NCI-H526 (cell line): Measurements from ENCODE around the gene RPL21.
"Not testable (repeated sequence)": the region's sequence is repeated elsewhere in the genome, so short reads cannot be mapped to it uniquely, and the experiment has no call there.

ENCODE experiments used
- DNase-seq, 2 experiments: peaks; one replicate each; lab custom pipeline; 2025; lab: John Stamatoyannopoulos, UW

The RPL21 gene

GRCh38 chr13:27289011-27289665 lies 37.8 kb downstream of the RPL21 start:
- no peak for DNase-seq

- DNase-seq: no peak
Observed at GRCh38 chr13:27290715-27291114, 39.4 kb downstream of the RPL21 start.

DNA sequence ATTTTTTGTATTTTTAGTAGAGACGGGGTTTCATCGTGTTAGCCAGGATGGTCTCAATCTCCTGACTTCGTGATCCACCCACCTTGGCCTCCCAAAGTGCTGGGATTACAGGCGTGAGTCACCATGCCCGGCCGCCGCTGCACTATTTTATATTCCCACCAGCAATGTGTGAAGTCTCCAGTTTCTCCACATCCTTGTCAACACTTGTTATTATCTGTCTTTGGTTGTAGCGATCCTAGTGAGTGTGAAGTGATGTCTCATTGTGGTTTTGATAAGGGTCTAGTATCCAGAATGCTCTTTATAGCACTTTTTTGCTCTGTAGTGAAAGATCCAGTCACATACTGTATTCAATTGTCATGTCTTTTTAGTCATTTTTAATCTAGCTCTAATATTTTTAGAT lies 40.6 kb downstream of the RPL21 start:
- not testable (repeated sequence) for DNase-seq

DNA sequence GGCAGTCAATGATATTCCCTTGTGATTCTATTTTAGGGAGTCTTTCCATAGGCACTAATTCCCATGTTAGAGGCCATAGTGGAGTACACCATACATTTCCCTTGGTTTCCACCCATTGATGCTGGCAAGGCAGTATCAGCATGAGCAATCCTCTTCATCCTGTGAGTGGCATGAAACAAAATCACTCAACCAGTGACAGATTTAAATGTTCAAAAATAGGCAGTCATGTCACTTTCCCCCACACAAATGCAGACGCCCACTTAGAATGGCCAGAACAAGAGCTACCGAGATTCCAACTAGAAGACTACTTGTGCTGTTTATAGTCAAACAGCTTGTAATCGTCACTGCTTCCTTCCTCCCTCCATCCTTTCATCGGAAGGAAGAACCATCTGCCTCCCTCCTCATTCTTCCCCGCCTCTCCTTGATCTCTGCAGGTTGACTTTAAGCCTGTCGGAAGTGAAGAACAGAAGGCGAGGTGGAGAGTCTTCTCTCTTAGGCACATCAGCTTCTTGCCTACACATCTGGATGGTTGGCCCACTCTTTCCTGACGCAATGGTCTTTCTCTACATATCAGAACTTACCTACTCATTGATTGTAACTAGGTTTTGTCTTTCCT lies 41.8 kb downstream of the RPL21 start:
- DNase-seq: no peak

GRCh38 chr13:27293873-27294515 lies 42.6 kb downstream of the RPL21 start:
- no peak for DNase-seq

DNA sequence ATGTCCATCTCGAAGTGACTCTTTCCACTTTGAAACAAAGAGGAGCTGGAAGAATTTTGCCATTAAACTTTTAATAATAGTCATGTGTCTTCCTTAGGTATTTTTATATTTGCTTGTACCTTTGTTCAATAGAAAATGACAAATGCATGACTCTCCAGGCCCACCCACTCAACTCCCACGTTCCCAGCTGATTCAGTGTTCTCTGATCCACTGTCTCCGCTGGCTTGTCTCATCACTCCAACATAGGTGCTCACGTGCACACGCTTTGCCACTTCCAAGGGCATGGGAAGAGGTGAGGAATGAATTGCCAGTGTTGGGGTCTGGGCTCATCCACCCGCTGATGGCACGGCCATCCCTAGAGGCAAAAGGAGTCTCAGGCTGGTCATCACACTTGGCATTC lies 43.7 kb downstream of the RPL21 start:
- DNase-seq: no peak

GRCh38 chr13:27295660-27296059 lies 44.3 kb downstream of the RPL21 start:
- no peak for DNase-seq

DNA sequence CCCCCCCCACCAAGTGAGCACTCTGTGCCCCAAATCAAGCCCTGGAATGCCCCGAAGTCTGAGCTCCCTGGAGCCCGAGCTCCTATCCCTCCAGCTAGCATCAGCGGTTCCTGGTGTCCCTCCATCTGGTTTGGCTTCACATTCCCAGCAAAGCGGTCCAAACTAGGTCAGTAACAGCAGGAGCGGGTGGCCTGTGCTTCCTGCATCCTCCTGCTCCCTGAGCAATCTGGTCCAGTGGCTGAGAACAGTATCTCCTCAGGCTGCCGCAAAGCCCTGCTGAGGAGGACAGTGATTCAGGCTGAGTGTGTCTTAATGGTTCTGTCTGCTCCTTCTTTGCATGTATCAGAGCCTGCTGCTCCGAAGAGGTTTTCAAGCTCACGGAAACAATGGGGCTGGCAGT lies 45.1 kb downstream of the RPL21 start:
- DNase-seq: no peak

GRCh38 chr13:27298849-27299248 lies 47.5 kb downstream of the RPL21 start:
- DNase-seq: no peak

DNA sequence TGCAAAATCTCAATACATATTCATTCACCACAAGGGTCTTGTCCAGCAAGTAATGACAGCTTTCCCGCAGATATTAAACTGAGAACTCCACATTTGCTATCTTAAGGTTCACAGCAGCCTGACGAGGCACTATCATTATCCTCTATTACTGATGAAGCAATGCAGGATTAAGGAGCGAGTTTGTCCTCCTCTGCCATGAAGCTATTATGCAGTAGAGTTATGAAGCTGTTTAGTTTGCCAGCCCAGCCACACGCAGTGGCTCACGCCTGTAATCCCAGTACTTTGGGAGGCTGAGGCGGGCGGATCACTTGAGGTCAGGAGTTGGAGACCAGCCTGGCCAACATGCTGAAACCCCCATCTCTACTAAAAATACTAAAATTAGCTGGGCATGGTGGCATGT lies 49.0 kb downstream of the RPL21 start:
- not testable (repeated sequence) for DNase-seq

DNA sequence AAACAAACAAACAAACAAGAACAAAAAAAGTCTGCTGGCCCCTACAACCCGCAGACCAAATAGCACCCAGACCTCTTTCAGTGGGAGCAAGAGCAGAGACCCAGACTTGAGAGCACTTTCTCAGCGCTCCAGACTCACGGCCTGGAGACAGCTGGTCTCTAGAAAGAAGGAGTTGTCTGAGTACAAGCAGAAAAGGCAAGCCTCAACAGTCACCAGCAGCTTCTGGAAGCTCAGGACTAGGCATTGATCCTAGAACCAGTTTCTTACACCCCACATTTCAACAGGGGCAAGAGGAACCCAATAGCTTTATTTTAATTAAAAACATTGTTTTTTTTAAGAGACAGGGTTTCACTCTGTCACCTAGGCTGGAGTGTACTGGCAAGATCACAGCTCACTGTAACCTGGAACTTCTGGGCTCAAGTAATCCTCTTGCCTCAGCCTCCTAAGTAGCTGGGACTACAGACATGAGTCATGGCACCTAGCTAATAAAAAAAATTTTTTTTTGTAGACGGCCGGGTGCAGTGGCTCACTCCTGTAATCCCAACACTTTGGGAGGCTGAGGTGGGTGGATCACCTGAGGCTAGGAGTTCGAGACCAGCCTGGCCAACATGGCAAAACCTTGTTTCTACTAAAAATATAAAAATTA lies 49.7 kb downstream of the RPL21 start:
- DNase-seq: no peak

DNA sequence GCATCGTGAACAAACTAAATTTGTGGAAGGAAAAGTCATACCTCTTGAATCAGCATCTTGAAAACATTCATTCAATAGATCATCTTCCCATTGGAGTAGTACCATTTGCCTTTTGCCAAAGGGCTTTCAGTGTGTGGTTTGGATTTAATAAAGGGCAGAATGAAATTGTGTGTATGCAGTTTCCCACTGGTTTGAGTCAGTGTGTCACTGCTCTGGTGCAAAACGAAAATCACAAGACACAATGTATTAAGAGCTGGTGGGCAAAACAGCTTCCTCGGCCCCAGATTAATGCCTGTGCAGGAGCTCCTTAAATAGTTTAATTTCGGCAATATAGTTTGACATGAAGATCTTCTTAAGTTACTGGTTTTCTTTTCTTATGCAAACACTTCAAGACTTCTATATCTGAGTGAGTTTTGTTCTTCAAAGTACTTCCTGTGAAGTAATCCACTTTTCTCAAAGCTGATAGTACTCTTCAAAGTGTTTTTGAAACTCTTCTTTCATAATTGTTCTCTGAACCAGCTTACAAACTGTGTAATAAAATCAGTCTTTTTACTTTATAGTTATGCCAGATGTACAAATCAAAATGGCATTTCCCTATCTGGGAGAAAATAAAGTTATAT lies 51.4 kb downstream of the RPL21 start:
- no peak for DNase-seq

GRCh38 chr13:27304099-27304498 lies 52.7 kb downstream of the RPL21 start:
- no peak for DNase-seq

- DNase-seq: no peak
Observed at GRCh38 chr13:27304611-27305010, 53.3 kb downstream of the RPL21 start.
